ENCODE measurements around the gene TIAM2.

DNA sequence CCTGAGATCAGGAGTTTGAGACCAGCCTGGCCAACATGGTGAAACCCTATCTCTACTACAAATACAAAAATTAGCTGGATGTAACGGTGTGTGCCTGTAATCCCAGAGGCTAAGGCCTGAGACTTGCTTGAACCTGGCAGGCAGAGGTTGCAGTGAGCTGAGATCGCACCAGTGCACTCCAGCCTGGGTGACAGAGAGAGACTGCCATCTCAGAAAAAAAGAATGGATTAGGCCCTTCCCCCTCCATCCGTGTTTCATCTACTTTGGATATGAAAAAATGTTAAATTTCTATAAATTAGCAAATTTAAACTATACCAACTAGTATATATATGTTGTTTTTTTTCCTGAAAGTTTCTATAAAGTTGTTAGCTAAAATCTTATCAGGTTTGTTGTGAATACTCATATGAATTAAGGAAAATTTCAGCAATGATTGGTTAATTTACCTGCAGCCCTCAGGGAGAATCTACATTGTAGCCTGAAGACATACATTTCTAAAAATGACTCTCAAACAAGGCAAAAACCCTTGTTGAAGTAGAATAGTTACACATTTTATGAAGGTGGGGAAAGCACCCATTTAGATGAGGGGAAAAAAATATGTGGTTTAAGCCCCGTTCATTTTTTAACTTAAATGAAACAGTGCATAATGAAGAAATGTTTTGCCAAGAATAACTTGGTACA lies 120.9 kb downstream of the TIAM2 start:
- TF ChIP-seq, protein P1, sequence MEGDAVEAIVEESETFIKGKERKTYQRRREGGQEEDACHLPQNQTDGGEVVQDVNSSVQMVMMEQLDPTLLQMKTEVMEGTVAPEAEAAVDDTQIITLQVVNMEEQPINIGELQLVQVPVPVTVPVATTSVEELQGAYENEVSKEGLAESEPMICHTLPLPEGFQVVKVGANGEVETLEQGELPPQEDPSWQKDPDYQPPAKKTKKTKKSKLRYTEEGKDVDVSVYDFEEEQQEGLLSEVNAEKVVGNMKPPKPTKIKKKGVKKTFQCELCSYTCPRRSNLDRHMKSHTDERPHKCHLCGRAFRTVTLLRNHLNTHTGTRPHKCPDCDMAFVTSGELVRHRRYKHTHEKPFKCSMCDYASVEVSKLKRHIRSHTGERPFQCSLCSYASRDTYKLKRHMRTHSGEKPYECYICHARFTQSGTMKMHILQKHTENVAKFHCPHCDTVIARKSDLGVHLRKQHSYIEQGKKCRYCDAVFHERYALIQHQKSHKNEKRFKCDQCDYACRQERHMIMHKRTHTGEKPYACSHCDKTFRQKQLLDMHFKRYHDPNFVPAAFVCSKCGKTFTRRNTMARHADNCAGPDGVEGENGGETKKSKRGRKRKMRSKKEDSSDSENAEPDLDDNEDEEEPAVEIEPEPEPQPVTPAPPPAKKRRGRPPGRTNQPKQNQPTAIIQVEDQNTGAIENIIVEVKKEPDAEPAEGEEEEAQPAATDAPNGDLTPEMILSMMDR (IDR thresholded peaks at IDR 0.05; ENCODE audit: borderline replicate concordance, extremely low read depth, low read length, poor library complexity, severe bottlenecking) = no peak
- no peak for TF ChIP-seq EZH2 (IDR thresholded peaks at IDR 0.05; ENCODE audit: borderline replicate concordance, low read depth, low read length, severe bottlenecking)

All from DND-41 (cell line).